ENCODE measurements around the gene EHHADH.

GRCh38 chr3:185251272-185251671, 2.6 kb downstream of the EHHADH start:
- TF ChIP-seq, protein P1, sequence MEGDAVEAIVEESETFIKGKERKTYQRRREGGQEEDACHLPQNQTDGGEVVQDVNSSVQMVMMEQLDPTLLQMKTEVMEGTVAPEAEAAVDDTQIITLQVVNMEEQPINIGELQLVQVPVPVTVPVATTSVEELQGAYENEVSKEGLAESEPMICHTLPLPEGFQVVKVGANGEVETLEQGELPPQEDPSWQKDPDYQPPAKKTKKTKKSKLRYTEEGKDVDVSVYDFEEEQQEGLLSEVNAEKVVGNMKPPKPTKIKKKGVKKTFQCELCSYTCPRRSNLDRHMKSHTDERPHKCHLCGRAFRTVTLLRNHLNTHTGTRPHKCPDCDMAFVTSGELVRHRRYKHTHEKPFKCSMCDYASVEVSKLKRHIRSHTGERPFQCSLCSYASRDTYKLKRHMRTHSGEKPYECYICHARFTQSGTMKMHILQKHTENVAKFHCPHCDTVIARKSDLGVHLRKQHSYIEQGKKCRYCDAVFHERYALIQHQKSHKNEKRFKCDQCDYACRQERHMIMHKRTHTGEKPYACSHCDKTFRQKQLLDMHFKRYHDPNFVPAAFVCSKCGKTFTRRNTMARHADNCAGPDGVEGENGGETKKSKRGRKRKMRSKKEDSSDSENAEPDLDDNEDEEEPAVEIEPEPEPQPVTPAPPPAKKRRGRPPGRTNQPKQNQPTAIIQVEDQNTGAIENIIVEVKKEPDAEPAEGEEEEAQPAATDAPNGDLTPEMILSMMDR (IDR thresholded peaks at IDR 0.05): no peak
- TF ChIP-seq POLR2A (IDR thresholded peaks at IDR 0.05): no peak

Measured in body of pancreas (tissue), 4 donors.